ENCODE results near the gene C11orf68. TPM values are rescaled to one million over a fixed set of nuclear protein-coding genes. Genes with fewer than 3 reads are reported as not detected.

The C11orf68 gene
- total and polyA plus RNA-seq, 4 donors = 17.9 to 38.8 (median 28.8) TPM

GRCh38 chr11:65944191-65944590, 25.3 kb upstream of the C11orf68 start:
- Histone ChIP-seq H3K27ac (ENCODE audit: low read depth in 1 of 2, low read length in 1 of 2) (no peak overlapping the region), H3K9ac (ENCODE audit: insufficient read depth in 1 of 2, low read length in 2 of 2) (no peak overlapping the region), H3K27me3 (ENCODE audit: control insufficient read depth in 3 of 3, insufficient read depth in 3 of 3, low read length in 2 of 3) (peaks cover 0 to 5% (median 0%) of the 10 kb centered on the region in 3 donors), H3K36me3 (ENCODE audit: control insufficient read depth in 4 of 4, insufficient read depth in 4 of 4, low read length in 4 of 4) (no peaks in the 10 kb centered on the region), H3K4me3 (no peak overlapping the region), H3K9me3 (ENCODE audit: control insufficient read depth in 4 of 4, insufficient read depth in 3 of 4, low read length in 3 of 4) (no peaks in the 10 kb centered on the region), H3K4me1 (ENCODE audit: control insufficient read depth in 5 of 5, insufficient read depth in 5 of 5, low read length in 5 of 5) (no peaks in the 10 kb centered on the region)
- no peak for DNase-seq
- ATAC-seq (ENCODE audit: insufficient read depth, low FRiP score) = no peak
- TF ChIP-seq CTCF (IDR thresholded peaks at IDR 0.05; ENCODE audit: control extremely low read depth, extremely low read depth) = no peak
- 94 to 96% methylated on average over 8 of the region's 8 CpGs for WGBS, 2 donors

GRCh38 chr11:65942531-65942930, 23.7 kb upstream of the C11orf68 start:
- no peaks in the 10 kb centered on the region for H3K9me3 ChIP-seq (ENCODE audit: control insufficient read depth in 4 of 4, insufficient read depth in 3 of 4, low read length in 3 of 4)
- no peaks in the 10 kb centered on the region for H3K36me3 ChIP-seq (ENCODE audit: control insufficient read depth in 4 of 4, insufficient read depth in 4 of 4, low read length in 4 of 4)
- no peak for DNase-seq
- H3K27me3 ChIP-seq (ENCODE audit: control insufficient read depth in 3 of 3, insufficient read depth in 3 of 3, low read length in 2 of 3) = peaks cover 0 to 5% (median 5%) of the 10 kb centered on the region in 3 donors
- no peak overlapping the region for H3K27ac ChIP-seq (ENCODE audit: low read depth in 1 of 2, low read length in 1 of 2)
- no peak for TF ChIP-seq CTCF (IDR thresholded peaks at IDR 0.05; ENCODE audit: control extremely low read depth, extremely low read depth)
- ATAC-seq (ENCODE audit: insufficient read depth, low FRiP score) = no peak
- H3K4me3 ChIP-seq = no peak overlapping the region
- no peaks in the 10 kb centered on the region for H3K4me1 ChIP-seq (ENCODE audit: control insufficient read depth in 5 of 5, insufficient read depth in 5 of 5, low read length in 5 of 5)
- 87 to 91% methylated on average over 7 of the region's 7 CpGs for WGBS, 2 donors
- no peak overlapping the region for H3K9ac ChIP-seq (ENCODE audit: insufficient read depth in 1 of 2, low read length in 2 of 2)

GRCh38 chr11:65941720-65942310, 23.0 kb upstream of the C11orf68 start:
- H3K4me1 ChIP-seq (ENCODE audit: control insufficient read depth in 5 of 5, insufficient read depth in 5 of 5, low read length in 5 of 5) = no peaks in the 10 kb centered on the region
- no peak for DNase-seq
- WGBS, 2 donors = 67 to 79% methylated on average over 9 of the region's 9 CpGs
- H3K4me3 ChIP-seq = no peak overlapping the region
- no peaks in the 10 kb centered on the region for H3K36me3 ChIP-seq (ENCODE audit: control insufficient read depth in 4 of 4, insufficient read depth in 4 of 4, low read length in 4 of 4)
- H3K27ac ChIP-seq (ENCODE audit: low read depth in 1 of 2, low read length in 1 of 2) = no peak overlapping the region
- peaks cover 0 to 5% (median 5%) of the 10 kb centered on the region in 3 donors for H3K27me3 ChIP-seq (ENCODE audit: control insufficient read depth in 3 of 3, insufficient read depth in 3 of 3, low read length in 2 of 3)
- ATAC-seq (ENCODE audit: insufficient read depth, low FRiP score) = no peak
- no peak for TF ChIP-seq CTCF (IDR thresholded peaks at IDR 0.05; ENCODE audit: control extremely low read depth, extremely low read depth)
- no peak overlapping the region for H3K9ac ChIP-seq (ENCODE audit: insufficient read depth in 1 of 2, low read length in 2 of 2)
- no peaks in the 10 kb centered on the region for H3K9me3 ChIP-seq (ENCODE audit: control insufficient read depth in 4 of 4, insufficient read depth in 3 of 4, low read length in 3 of 4)

GRCh38 chr11:65937766-65938165, 18.9 kb upstream of the C11orf68 start:
- WGBS, 2 donors = 48 to 88% methylated on average over 4 of the region's 4 CpGs
- no peaks in the 10 kb centered on the region for H3K9me3 ChIP-seq (ENCODE audit: control insufficient read depth in 4 of 4, insufficient read depth in 3 of 4, low read length in 3 of 4)
- peaks cover 0 to 5% (median 5%) of the 10 kb centered on the region in 3 donors for H3K27me3 ChIP-seq (ENCODE audit: control insufficient read depth in 3 of 3, insufficient read depth in 3 of 3, low read length in 2 of 3)
- no peaks in the 10 kb centered on the region for H3K36me3 ChIP-seq (ENCODE audit: control insufficient read depth in 4 of 4, insufficient read depth in 4 of 4, low read length in 4 of 4)
- no peak overlapping the region for H3K27ac ChIP-seq (ENCODE audit: low read depth in 1 of 2, low read length in 1 of 2)
- H3K4me1 ChIP-seq (ENCODE audit: control insufficient read depth in 5 of 5, insufficient read depth in 5 of 5, low read length in 5 of 5) = peaks cover 0 to 9% (median 0%) of the 10 kb centered on the region in 5 donors
- no peak for TF ChIP-seq CTCF (IDR thresholded peaks at IDR 0.05; ENCODE audit: control extremely low read depth, extremely low read depth)
- no peak for DNase-seq
- ATAC-seq (ENCODE audit: insufficient read depth, low FRiP score) = no peak
- no peak overlapping the region for H3K4me3 ChIP-seq
- H3K9ac ChIP-seq (ENCODE audit: insufficient read depth in 1 of 2, low read length in 2 of 2) = no peak overlapping the region
